ENCODE data around the gene TTLL3. TPM values are rescaled to one million over a fixed set of nuclear protein-coding genes. Genes with fewer than 3 reads are reported as not detected.

Gene TTLL3
- total and polyA plus RNA-seq, 2 of the 4 experiments (the other 2 are of a cell fraction), result 6.8 to 43.4 TPM

- Histone ChIP-seq H3K23ac (ENCODE audit: low read depth, low read length) (no peak overlapping the region), H3K36me3 (ENCODE audit: control insufficient read depth, insufficient read depth, low read length) (peaks cover 47% of the 10 kb centered on the region), H3K4ac (ENCODE audit: low read depth, low read length) (no peak overlapping the region), H3K79me1 (ENCODE audit: low read depth in 1 of 2, low read length in 2 of 2) (peaks cover 34 to 58% of the 10 kb centered on the region in 2 experiments), H2BK20ac (ENCODE audit: low read depth, low read length) (no peak overlapping the region), H3K9ac (ENCODE audit: low read depth, low read length) (no peak overlapping the region), H3K27ac (ENCODE audit: insufficient read depth, low read length) (no peak overlapping the region), H2BK5ac (ENCODE audit: low read depth, low read length, poor library complexity, severe bottlenecking) (no peak overlapping the region), H2BK15ac (ENCODE audit: low read depth, low read length) (no peak overlapping the region), H3K14ac (replicated peaks; ENCODE audit: low read depth, low read length) (no peak overlapping the region), H2AFZ (replicated peaks; ENCODE audit: low read length, poor library complexity) (no peak overlapping the region), H3K9me3 (ENCODE audit: control insufficient read depth, insufficient read depth, low read length) (no peaks in the 10 kb centered on the region), H3K27me3 (ENCODE audit: control insufficient read depth, insufficient read depth, low read length) (no peaks in the 10 kb centered on the region), H3K4me3 (ENCODE audit: insufficient read depth, low read depth, low read length) (no peak overlapping the region), H3K56ac (ENCODE audit: extremely low read depth, insufficient read depth, low read length) (no peak overlapping the region), H3K9me1 (ENCODE audit: insufficient read depth, low read length) (0 out of 2 replicates have a peak, but pooled peaks cover 4% of the 10 kb centered on the region), H4K8ac (ENCODE audit: low read depth in 2 of 2, low read length in 2 of 2) (no peak overlapping the region), H4K20me1 (ENCODE audit: insufficient read depth, low read length) (peaks cover 31% of the 10 kb centered on the region; the same call in 1 of the 2 replicates), H3K4me2 (ENCODE audit: low read depth, low read length) (no peak overlapping the region), H2AK5ac (ENCODE audit: low read depth, low read length) (no peak overlapping the region), H3K18ac (ENCODE audit: low read depth, low read length) (no peak overlapping the region), H2BK120ac (ENCODE audit: low read depth, low read length) (no peak overlapping the region), H4K91ac (ENCODE audit: insufficient read depth, low read depth, low read length) (no peak overlapping the region), H4K5ac (ENCODE audit: low read depth, low read length) (no peak overlapping the region), H2AK9ac (replicated peaks; ENCODE audit: low read depth, low read length, poor library complexity) (no peak overlapping the region), H3K4me1 (ENCODE audit: control insufficient read depth, insufficient read depth, low read length) (no peaks in the 10 kb centered on the region)
- dilution Hi-C loops (cut with HindIII; ENCODE audit: low sequenced_read_pairs, unreplicated experiment) (no loop called here), intact Hi-C loops (cut with micrococcal nuclease) (no loop called here), in situ Hi-C loops (cut with MboI; ENCODE audit: low sequenced_read_pairs) (no loop called here)
- CTCF ChIA-PET, result no interaction called here
- BruUV-seq (replicated peaks), result no TSS peak
- POLR2A ChIA-PET (ENCODE audit: unreplicated experiment), result interaction anchor here (0.7 kb wide), 1 partner anchor 395 kb away, joined by 3 read pairs; no protein-coding TSS in a partner anchor
- WGBS, 2 experiments (ENCODE audit: extremely low coverage in 2 of 2, insufficient read length in 1 of 2), result 93% methylated on average over 2 of the region's 12 CpGs; no CpG with 5 or more reads in 1 of the 2 experiments
- DNase-seq, result no peak
- TF ChIP-seq, protein P1, sequence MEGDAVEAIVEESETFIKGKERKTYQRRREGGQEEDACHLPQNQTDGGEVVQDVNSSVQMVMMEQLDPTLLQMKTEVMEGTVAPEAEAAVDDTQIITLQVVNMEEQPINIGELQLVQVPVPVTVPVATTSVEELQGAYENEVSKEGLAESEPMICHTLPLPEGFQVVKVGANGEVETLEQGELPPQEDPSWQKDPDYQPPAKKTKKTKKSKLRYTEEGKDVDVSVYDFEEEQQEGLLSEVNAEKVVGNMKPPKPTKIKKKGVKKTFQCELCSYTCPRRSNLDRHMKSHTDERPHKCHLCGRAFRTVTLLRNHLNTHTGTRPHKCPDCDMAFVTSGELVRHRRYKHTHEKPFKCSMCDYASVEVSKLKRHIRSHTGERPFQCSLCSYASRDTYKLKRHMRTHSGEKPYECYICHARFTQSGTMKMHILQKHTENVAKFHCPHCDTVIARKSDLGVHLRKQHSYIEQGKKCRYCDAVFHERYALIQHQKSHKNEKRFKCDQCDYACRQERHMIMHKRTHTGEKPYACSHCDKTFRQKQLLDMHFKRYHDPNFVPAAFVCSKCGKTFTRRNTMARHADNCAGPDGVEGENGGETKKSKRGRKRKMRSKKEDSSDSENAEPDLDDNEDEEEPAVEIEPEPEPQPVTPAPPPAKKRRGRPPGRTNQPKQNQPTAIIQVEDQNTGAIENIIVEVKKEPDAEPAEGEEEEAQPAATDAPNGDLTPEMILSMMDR (conservative IDR thresholded peaks at IDR 0.05; ENCODE audit: low read depth, low read length), result no peak
- TF ChIP-seq RCOR1 (IDR thresholded peaks at IDR 0.05; ENCODE audit: insufficient replicate concordance, low read length), result no peak
- no peak for ATAC-seq (ENCODE audit: low read depth)
These were observed 12.7 kb upstream of the TTLL3 start for GRCh38 chr3:9797196-9797945.
